ENCODE measurements around the gene EHD1. TPM values are rescaled to one million over a fixed set of nuclear protein-coding genes. Genes with fewer than 3 reads are reported as not detected.

EHD1 gene
- total and polyA plus RNA-seq, 9 of the 15 experiments (the other 6 are each of a cell fraction or from before 2014, with no cell fraction given): 0.46 to 65.0 (median 16.4) TPM

DNA sequence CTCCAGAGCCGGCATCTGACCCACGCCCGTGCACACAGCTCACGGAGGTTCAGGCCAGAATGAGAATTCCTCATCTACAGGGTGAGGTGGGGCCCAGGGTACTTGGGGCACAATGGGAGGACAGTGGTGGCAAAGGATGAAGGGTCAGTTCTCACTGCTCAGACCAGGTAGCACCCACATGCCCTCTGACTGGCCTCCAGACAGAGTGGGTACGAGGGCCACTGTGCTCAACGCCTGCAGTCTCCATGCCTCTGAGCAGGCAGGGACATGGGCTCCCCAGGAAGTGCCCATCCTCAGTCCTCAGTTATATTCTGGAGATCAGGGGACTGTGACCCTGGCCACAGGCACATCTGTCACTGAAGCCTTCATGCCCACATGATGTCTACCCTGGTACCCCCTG, 20.9 kb downstream of the EHD1 start:
- BruUV-seq (replicated peaks): no TSS peak
- Histone ChIP-seq H4K20me1 (replicated peaks; ENCODE audit: control insufficient read depth, insufficient read depth, low read length) (no peaks in the 10 kb centered on the region), H3K9me3 (replicated peaks; ENCODE audit: control insufficient read depth, insufficient read depth, low read depth, low read length) (no peaks in the 10 kb centered on the region), H3K27ac (ENCODE audit: extremely low read depth, low read depth, low read length) (no peak overlapping the region), H3K4me2 (ENCODE audit: insufficient read depth, low read length) (no peak overlapping the region), H3K4me1 (replicated peaks in 1 of 2; ENCODE audit: control insufficient read depth in 2 of 2, insufficient read depth in 2 of 2, low read length in 2 of 2) (peaks cover 22 to 59% of the 10 kb centered on the region in 2 experiments), H2AFZ (ENCODE audit: low read depth, low read length) (no peak overlapping the region), H3K9me1 (ENCODE audit: control insufficient read depth, insufficient read depth, low read length) (no peaks in the 10 kb centered on the region), H3K79me2 (ENCODE audit: control insufficient read depth, insufficient read depth, low read length) (peaks cover 17% of the 10 kb centered on the region), H3K36me3 (ENCODE audit: control insufficient read depth, insufficient read depth, low read length) (peaks cover 62% of the 10 kb centered on the region; the same call in 2 of the 3 replicates), H3K4me3 (no peak overlapping the region), H3K9ac (ENCODE audit: insufficient read depth in 1 of 2, low read depth in 2 of 2, low read length in 2 of 2) (peak overlapping the region in 1 of 2 experiments; percentile 24; a peak in 1 of 4 replicates), H3K27me3 (ENCODE audit: control insufficient read depth in 2 of 2, insufficient read depth in 2 of 2, low read length in 2 of 2) (no peaks in the 10 kb centered on the region)
- FAIRE-seq (no peak), DNase-seq (ENCODE audit: extremely low read depth in 1 of 4, low spot score in 3 of 4) (no peak), ATAC-seq (no peak)
- CTCF ChIA-PET (ENCODE audit: low intra/inter-chr PET ratio): no interaction called here
- no peak for TF ChIP-seq POLR2AphosphoS2 (IDR thresholded peaks at IDR 0.05; ENCODE audit: low read length)
- TF ChIP-seq PRMT5 (CRISPR knock-in tag; IDR thresholded peaks at IDR 0.05): no peak
- no peak for TF ChIP-seq NR1H2 (CRISPR knock-in tag; IDR thresholded peaks at IDR 0.05)
- no peak for TF ChIP-seq RBM34 (IDR thresholded peaks at IDR 0.05; ENCODE audit: borderline replicate concordance, insufficient read depth, low read length)
- no peak for TF ChIP-seq ZNF232 (CRISPR knock-in tag; IDR thresholded peaks at IDR 0.05)
- TF ChIP-seq, protein P1, sequence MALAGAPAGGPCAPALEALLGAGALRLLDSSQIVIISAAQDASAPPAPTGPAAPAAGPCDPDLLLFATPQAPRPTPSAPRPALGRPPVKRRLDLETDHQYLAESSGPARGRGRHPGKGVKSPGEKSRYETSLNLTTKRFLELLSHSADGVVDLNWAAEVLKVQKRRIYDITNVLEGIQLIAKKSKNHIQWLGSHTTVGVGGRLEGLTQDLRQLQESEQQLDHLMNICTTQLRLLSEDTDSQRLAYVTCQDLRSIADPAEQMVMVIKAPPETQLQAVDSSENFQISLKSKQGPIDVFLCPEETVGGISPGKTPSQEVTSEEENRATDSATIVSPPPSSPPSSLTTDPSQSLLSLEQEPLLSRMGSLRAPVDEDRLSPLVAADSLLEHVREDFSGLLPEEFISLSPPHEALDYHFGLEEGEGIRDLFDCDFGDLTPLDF (CRISPR knock-in tag; IDR thresholded peaks at IDR 0.05): no peak
- TF ChIP-seq SMAD1 (IDR thresholded peaks at IDR 0.05; ENCODE audit: low read depth, low read length, partially characterized antibody): no peak
- no peak for TF ChIP-seq ZNF12 (CRISPR knock-in tag; IDR thresholded peaks at IDR 0.05)
- TF ChIP-seq ATF1 (CRISPR knock-in tag; IDR thresholded peaks at IDR 0.05): no peak
- no peak for TF ChIP-seq ATF1 (tag; IDR thresholded peaks at IDR 0.05)
- TF ChIP-seq, protein P2, sequence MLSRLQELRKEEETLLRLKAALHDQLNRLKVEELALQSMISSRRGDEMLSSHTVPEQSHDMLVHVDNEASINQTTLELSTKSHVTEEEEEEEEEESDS (CRISPR knock-in tag; IDR thresholded peaks at IDR 0.05): no peak
- whole genome bisulfite sequencing (ENCODE audit: insufficient coverage, low coverage, missing lambda C conversion rate): 96% methylated on average over 6 of the region's 6 CpGs
- in situ Hi-C loops (cut with MboI): no loop called here
- intact Hi-C loops (cut with micrococcal nuclease): no loop called here
- POLR2A ChIA-PET: interaction anchor here (0.7 to 1.6 kb wide), 3 partner anchors 13 to 18 kb away, joined by 3 to 7 read pairs (median 4); no protein-coding TSS in a partner anchor

Measured in K562 (cell line).